ENCODE data around the gene LGALS8.

LGALS8 gene

DNA sequence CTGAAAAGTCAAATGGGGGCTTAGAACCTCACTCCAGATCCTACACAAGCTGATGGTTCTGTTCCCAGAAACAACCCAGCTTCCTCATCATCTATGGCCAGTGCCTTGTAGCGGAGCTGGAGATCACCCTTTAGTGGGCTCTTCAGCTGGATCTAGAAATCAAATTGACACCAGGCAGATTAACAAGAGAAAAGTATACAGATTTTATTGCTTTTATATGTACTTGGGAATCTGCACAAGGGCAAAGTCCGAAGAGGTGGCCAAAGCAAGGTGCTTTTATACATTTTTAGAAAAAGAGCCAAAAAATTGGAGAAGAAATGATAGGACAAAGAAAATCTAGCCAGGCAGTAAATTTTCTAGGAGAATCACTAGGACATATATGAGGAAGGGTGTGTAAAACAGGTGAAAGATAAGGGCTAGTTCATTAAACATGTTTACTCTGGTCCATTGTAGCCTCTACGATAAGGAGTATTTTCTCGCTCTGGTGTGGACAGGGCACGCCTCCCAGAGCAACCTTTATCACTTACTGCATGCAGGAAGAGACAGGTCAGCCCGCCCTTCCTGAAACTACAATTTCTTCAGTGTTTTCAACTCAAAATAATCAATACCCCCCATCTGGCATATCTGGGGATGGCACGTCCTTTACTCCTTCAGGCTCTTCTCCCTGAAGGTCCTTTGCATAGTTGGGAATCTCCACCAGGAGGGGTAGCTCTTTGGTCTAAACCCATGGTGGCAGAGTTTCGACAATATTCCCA lies 14.0 kb upstream of the LGALS8 start:
- DNase-seq, result no peak

DNA sequence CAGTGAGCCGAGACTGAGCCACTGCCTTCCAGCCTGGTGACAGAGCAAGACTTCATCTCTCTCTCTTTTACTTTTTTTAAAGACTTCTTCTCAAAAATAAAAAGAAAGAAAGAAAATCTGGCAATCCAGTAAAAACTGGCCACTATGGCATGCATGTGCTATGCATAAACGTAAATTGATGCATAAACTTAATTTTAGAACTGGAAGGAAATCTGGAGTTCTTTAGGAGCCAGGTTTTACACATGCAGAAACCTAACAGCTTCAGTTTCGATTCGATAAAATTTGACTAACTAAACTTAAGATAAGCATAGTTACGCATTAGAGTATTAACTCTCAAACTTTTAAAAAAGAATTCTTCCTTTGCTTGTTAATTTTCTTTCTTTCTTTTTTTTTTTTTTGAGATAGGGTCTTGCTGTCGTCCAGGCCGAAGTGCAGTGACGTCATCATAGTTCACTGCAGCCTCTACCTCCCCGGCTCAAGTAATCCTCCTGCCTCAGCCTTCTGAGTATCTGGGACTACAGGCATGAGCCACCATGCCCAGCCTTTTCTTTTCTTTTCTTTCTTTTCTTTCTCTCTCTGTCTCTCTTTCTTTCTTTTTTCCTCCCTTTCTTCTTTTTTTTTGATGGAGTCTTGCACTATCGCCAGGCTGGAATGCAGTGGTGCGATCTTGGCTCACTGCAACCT lies 11.9 kb upstream of the LGALS8 start:
- DNase-seq, result no peak

DNA sequence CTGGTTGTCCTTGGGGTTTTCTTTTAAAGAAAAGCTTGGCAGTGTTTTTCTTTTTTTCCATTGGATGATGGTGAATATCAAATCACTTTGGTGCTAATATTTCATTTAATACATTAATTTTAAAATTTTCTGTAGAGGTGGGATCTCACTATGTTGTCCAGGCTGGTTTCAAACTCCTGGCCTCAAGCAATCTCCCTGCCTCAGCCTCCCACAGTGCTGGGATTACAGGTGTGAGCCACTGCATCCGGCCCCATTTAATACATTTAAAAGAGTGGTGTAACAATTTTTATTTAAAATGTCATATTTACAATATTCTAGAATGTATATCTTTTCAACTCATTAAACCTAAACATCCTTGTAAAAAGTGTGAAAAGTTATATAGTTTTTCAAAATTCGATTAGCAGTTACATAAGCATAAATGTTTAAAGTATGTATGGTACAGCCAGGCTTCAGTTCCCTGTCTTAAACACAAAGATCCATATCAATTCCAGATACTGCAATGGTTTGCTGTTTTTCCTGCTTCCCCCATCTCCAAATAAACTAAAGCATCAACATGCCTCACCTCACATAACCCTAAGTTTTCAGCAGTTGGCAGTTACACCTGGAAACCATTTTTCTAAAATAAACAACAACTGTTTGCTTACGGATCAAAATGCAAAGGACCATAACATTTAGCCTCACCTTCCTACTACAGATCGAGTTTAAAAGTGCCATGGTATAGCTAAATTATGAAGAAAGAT lies 8.9 kb upstream of the LGALS8 start:
- peak in 2 of 3 experiments; percentile 76 to 90 for DNase-seq

DNA sequence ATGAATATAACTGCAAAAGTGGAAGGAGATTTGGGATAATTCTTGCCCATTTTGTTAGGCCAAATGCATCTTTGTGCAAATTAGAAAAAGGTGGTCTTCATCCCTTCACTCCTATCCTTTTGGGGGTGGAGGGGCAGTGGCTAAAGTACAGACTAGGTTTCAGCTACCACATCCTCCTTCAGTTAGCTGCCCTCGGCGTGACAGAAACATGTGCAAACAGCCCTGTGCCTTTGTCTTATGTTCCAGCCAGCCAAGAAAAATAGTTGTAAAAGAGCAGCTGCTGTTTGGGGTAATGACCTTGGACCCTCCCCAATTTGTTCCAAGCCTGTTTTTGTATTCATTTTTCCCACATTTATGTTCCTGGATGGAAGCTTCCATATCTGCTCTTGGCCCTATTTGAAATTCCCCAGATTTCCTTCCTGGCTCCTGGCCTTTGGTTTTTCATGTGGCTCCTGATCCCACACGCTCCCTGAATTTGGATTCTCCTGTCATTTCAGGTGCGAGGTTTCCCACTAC lies 8.3 kb upstream of the LGALS8 start:
- peak in 2 of 3 experiments; percentile 76 to 90 for DNase-seq

DNA sequence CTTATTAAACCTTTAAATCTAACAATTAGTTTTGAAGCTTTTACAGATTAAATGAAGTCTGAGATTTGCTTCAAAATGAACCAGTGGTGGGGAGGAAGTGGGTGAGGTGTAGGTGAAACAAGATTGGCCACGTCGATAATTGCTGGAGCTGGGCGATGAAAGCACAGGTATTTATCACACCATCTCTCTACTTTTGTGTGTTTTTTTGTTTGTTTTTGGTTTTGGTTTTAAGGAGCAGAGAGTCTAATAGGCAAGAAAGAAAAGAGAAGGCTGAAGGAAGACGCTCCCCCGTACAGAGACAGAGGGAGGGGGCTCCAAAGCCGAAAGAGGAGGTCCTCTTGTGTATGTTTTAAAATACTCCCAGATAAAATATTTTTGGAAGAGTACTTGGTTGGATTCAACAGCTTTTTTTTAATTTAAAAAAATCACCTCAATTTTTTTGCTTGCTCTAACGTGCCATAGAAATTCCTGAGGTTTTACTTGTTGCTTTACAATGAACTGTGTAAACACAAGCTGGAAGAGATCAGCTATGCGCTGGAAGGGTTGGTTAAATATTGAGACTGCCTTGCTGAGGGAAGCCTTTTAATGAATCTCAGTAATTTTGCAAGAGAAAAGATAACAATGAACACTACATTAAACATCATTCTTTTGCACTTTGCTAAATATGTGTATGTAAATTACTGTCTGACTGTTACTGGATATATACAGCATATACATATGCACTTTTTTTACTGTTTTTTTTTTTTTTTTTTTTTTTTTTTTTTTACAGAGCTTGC lies 6.7 kb upstream of the LGALS8 start:
- DNase-seq, result peak in 1 of 3 experiments; percentile 26

DNA sequence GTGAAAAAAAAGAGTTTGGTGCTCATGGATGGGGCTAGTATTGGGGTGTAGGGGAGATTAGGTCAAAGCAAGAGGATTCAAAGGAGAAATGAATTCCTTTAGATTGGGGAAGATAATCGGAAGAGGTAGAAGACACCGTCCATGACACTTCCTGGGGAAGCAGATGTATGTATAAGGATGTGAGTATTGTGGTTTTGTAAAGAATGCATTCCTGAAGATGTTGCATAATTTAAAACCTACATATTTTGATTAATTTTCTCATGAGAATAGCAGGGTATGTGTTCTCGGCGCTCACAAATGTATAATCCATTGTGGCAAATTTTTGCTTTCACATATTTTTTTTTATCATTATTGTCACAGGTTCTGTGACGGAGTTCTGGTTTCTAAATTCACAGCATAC lies 5.5 kb upstream of the LGALS8 start:
- no peak for DNase-seq

DNA sequence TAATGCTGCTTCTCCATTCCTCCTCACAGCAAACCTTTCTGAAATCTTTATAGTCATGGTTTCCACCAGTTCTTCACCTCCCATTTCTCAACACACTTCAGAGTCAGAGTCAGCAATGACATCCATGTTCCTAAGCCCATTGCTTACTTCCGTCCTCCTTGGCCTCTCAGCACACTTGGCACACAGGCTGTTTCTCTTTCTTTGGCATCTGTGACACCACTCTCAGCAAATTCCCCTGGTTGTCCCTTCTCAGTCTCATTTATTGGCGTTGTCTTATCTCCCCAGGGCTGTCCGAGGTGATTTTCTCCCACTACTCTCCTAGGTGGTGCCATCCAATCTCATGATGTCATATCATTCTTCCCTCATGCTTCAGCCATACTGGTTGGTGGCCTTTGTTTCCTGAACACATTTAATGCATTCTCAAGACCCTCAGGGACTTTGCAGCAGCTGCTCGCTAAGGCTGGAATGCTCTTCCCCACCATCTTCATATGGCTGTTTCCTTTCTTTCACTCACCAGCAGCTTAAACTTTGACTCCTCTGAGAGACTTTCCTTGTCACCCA lies 3.3 kb upstream of the LGALS8 start:
- DNase-seq, result no peak

DNA sequence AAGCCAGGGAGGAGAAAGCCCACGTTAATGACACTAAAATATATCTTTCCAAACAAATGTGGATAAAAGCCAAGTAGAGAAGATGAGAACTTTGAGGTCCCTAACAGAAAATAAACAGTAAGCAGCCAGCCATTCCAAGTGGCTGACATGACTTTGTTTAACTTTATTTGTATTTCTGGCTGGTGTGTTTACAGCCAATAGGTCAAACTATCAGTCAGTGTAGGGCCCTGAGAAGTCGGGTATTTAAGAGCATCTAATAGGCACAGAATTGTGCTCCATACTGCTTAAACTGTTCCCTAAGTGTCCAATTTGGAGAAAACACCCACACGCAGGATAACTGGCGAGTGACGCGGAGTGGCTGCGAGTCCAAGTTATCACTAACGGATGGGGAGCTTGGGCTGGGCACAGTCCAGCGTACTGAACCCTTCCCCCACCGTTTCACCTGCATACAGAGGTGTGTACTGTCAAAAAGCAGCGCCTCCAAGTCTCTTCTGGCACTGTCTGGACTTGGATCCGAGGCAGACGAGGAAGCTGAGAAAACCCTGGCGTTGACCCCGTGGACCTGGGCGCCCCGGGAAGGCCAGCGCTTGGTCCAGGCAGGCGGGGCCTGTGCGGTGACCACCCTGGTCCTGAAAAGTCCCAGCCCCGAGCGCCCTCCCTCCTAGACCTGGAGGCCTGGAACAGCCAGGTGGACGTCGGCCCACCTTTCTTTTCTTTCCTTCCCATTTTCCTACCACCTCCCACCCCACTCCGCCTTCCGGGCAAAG lies 662 bp upstream of the LGALS8 start:
- peak in 2 of 3 experiments; percentile 73 to 77 for DNase-seq

DNA sequence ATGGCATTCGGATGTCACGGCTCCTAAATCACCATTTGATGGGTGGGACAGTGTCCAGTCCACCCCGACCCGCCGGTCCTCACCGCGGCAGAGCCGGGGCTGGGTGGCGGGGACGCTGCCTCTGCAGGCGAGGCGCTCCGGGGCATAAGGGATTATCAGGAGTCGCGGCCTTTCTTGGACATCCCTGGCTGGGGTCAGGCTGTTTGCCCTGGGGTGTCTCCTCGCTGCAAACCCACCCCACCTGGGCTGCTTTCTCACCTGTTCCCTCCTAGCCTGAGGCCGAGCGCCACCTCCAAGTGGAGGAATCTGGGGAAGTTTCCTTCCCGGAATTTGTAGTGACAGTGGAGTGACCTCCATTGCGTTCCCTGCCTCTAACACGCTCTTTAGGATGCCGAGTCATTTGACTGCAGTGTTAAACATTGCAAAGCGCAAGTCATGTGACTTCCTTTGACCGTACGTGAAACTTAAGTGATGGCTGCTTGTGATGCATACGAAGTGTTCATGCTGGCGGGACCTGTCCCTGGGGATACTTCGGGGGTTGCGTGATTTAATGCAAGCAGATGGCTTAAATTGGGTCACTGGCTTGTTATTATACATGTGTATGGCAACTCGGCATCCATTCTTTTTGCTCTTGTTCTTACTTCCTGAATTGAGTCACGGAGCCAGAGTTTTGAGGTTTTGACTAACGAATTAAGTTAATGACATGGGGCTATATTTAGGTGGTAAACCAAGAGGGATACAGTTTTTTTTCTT lies 536 bp downstream of the LGALS8 start:
- DNase-seq, result peak; percentile 69 to 89 (median 82)

DNA sequence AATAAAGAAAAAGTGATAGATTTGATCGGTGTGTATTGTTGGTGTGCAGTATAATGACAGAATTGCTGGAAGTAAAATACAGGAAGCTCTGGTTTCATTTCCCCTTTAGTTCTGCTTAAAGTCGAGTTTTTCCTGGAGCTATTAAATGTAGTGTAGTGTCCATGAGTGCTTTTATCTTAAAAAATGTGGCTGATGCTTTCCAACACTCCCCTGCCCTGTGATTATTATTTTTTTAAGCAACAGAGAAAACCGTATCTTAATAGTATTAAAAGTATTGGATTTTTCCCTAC lies 1.1 kb downstream of the LGALS8 start:
- DNase-seq, result no peak

DNA sequence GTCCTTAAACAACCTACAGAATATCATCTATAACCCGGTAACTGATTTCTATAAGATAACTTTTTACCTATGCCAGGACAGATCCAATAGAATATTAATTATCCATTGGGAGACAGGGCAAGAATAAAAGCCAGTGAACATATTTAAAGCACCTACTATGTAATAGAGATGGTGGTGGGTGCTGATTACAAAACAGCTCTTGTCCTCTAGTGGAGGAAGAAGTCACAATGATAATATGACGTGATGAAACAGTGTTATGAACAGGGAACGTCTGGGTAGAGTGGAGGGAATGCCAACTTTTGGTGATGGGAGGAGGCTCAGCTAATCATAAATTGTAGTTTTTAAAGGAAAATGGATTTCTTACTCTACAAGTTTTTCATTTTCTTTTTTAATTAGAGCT lies 2.3 kb downstream of the LGALS8 start:
- no peak for DNase-seq

DNA sequence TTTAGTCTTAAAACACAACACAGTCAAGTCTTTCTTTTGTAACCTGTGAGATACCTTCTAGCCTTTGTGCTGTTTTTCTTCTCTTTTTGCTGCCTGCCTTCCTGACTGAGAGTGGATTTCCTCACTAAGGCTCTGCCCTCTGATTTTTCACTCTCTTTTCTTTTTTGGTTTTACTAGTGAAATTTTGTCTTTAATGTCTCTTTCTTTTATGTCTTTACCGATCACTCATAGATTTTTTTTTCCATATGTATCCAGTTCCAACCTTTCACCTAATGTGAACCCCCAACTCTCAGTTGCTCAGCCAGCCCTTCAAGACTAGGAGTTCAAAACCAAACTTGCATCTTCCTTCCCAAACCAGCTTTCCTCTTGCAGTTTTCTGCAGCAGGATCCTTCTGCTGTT lies 6.5 kb downstream of the LGALS8 start:
- no peak for DNase-seq

DNA sequence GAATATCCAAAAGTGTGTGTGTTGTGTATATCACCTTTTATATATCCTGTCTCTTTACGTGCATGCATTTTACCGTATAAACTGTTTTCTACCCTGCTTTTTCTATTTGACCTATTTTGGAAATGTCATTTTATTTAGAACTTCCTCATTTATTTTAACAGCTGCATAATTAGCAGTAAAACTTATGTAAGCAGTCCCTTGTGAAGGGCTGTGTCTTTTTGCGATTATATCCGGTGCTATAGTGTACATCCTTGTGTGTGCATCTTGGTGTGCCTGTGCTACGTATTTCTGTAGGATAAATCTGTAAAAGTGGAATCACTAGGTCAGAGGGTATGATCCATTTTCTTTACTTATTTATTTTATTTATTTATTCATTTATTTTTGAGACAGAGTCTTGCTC lies 7.2 kb downstream of the LGALS8 start:
- DNase-seq, result no peak

DNA sequence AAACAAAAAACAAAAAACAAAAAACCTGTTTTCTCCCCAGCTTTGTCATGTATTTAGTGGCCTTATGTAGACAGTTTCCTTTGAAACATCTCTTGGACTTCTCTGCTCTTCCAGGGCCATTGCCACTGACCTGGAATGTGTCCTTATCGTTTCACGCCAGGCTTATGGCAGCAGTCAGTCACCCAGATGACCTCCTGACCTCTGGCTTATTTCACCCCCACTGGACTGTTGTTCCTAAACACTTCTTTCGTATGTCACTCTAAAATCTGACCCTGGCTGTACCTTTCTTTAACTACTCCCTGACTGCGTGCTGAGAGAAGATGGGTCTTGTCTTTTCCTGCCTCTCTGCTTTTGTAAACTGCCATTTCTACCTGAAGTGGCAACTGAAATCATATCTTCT lies 9.1 kb downstream of the LGALS8 start:
- no peak for DNase-seq

DNA sequence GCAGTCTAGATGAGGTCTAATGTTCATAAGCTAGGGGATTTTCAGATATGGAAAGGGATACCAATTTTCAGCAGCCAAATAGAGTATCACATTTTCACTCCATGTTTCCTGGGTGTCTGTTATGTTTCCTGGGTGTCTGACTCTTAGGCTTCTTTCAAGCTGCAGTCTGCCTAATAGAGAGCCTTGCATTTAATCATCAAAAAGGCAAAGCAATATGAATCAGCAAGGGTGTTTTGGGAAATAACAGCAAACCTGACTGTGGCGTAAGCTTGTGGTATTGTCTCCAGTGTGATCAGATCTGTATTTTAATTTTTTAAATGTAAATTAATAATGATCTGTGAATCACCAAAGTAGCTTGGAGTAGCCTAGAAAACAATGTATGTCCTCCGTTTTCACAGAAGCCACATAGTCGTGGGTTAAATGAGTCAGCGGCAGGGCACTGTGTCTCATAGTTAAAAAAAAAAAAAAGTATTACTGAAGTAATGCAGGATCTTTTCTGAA lies 10.4 kb downstream of the LGALS8 start:
- no peak for DNase-seq

DNA sequence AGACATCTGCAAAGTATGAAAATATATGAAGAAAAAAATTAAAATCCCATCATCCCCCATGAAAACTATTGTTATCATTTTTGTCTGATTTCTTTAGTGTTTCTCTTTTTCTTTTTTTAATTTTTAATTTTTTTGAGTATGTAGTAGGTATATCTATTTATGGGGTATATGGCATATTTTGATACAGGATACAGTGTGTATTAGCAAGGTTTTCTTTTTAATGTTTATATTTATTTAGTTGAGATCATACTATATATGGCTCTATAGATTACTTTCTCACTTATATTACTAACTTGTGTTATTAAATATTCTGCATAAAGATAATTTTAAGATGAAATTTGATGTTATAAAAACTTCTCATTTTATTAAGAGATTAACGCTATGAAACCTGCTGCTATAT lies 11.4 kb downstream of the LGALS8 start:
- DNase-seq, result no peak

DNA sequence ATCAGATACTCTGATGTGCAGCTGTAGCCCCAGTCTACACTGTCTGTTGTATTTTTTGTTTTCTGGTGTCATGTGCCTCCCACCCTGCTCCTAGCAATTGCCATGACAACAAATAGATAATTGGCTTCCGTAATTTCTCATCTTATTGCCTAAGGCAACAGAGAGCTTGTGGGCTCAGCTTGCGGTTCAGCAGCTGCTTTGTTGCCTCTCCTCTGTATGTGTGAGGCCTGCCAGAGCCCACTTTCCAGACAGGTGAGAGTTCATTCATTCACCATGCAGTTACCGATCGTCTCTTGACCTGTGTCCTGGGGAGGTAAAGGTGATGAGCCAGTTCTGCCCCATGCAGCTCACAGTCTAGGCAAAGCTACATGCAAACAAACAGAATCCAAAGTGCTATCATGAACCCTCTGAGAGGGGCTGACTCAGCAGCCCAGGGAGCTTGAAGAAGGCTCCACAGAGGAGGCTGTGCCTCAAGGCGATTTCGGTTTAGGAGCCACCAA lies 11.9 kb downstream of the LGALS8 start:
- DNase-seq, result peak in 2 of 3 experiments; percentile 77 to 96

DNA sequence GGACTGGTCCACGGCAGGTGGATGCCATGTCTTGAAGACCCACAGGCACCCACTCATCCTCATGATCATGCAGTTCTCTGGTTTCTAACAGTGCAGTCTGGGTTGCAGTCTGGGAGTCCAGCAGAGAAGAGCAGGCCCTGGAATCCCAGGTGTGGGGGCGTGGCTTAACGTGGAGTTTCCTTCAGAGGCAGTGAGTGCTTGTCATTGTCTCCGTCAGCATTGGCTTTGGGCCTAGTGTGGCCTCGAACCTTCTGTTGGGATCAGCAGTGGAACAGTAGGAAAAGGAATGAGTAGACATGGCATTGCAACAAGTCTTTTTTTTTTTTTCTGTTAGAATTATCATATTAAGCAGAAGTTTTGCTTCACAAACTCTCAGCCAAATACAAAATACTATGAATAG lies 12.8 kb downstream of the LGALS8 start:
- DNase-seq, result peak in 2 of 3 experiments; percentile 38 to 56

DNA sequence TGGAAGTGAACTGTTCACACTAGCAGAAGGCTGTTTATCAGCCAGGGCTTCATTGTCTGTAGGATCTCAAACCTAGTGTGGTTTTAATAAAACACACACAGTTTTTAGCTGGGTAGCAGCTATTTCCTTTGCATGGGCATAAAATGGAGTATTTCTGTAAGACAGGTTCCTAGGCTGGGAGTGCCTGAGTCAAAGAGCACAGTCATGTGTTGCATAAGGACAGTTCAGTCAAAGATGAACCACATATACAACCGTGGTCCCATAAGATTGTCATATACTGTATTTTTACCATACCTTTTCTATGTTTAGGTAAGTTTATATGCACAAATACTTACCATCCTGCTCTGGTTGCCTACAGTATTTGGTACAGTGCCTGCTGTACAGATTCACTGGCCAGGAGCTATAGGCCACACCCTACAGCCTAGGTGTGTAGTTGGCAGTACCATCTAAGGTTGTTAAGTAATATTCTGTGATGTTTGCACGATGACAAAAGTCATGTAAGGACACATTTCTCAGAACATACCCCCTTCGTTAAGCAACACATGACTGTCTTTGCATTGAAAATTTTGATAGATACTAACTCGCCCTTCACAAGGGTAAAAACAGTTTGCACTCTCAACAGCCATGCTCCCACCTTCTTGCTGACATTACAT lies 17.2 kb downstream of the LGALS8 start:
- no peak for DNase-seq

DNA sequence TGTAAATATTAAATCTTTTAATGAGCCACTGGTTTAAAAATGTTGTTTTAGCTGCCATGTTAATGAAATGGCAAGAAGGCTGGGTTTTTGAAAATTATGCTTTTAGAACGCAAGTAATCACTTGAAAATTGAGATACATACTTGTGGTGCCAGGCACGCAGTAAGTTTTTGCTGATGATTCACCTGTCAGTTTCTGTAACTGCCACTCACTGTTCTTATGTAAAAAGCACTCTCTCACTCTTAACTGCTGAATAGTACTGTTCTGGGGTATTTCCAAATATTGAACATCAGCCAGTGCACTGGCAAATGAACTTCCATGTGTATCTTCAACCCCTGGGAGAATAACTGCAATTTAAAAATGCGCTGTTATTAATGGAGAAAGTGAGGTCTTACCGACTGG lies 17.9 kb downstream of the LGALS8 start:
- DNase-seq, result no peak
